CD4-positive, alpha-beta T cell (primary cell): ENCODE measurements around the gene DOCK9. TPM values are rescaled to one million over a fixed set of nuclear protein-coding genes. Genes with fewer than 3 reads are reported as not detected.

Source experiments
- ATAC-seq: fragments of 200-7000 bp; cut with Tn5 transposase; one replicate; pipeline ENCODE4 v1.10.0; 2022; ENCODE audit warnings: mild to moderate bottlenecking; ENCODE audit not compliant: poor library complexity
- CTCF ChIA-PET: fragments of 350-600 bp; sonication (Branson Sonifier 250); formaldehyde crosslinking; loops from one replicate; lab custom pipeline; 2021; ENCODE audit warnings: antibody characterized with exemption, inconsistent platforms; lab: Charles Lee
- POLR2A ChIA-PET: fragments of 350-600 bp; sonication (Branson Sonifier 250); formaldehyde crosslinking; loops from one replicate; lab custom pipeline; 2021; ENCODE audit warnings: antibody characterized with exemption, inconsistent platforms; lab: Charles Lee
- DNase-seq, 14 experiments: peaks; one replicate each; pipeline ENCODE4 v3.0.0-alpha.2; 2013 to 2020; ENCODE audit warnings: mixed read lengths in 2 of 14
- H3K27ac ChIP-seq, 2 donors: one replicate each; pipeline versions ENCODE4 v1.5.1 to v1.7.0; 2013; ENCODE audit warnings: low read length in 2 of 2, low read depth in 1 of 2, mild to moderate bottlenecking in 1 of 2
- H3K27me3 ChIP-seq, 2 experiments: 1 replicate in 1 of 2; 2 replicates in 1 of 2; pipeline versions ENCODE4 v1.6.1 to v1.7.0; 2013; ENCODE audit warnings: low read length in 2 of 2, control low read depth in 1 of 2, mild to moderate bottlenecking in 1 of 2, moderate library complexity in 1 of 2; ENCODE audit not compliant: insufficient read depth in 2 of 2, control insufficient read depth in 1 of 2
- H3K36me3 ChIP-seq: one replicate; pipeline ENCODE4 v1.6.1; 2013; ENCODE audit warnings: low read length, control low read depth; ENCODE audit not compliant: insufficient read depth
- H3K4me1 ChIP-seq: one replicate; pipeline ENCODE4 v1.6.1; 2013; ENCODE audit warnings: low read length, control low read depth; ENCODE audit not compliant: insufficient read depth
- H3K4me3 ChIP-seq: one replicate; pipeline ENCODE4 v1.5.1; 2013; ENCODE audit warnings: mild to moderate bottlenecking, low read length, moderate library complexity
- H3K9me3 ChIP-seq, 2 experiments: 1 replicate in 1 of 2; 2 replicates in 1 of 2; pipeline versions ENCODE4 v1.6.1 to v1.7.0; 2013; ENCODE audit warnings: low read length in 2 of 2, mild to moderate bottlenecking in 2 of 2, control low read depth in 1 of 2, moderate library complexity in 1 of 2; ENCODE audit not compliant: control insufficient read depth in 1 of 2, insufficient read depth in 1 of 2
- H3K27ac Mint-ChIP-seq: one replicate; pipeline ENCODE4 v1.8.0; 2020; ENCODE audit warnings: mixed read lengths
- H3K27me3 Mint-ChIP-seq: one replicate; pipeline ENCODE4 v1.8.0; 2021; ENCODE audit warnings: mixed read lengths
- H3K36me3 Mint-ChIP-seq: one replicate; pipeline ENCODE4 v1.8.0; 2021; ENCODE audit warnings: low read depth, mixed read lengths
- H3K4me1 Mint-ChIP-seq: one replicate; pipeline ENCODE4 v1.8.0; 2021; ENCODE audit warnings: low read depth, mixed read lengths
- H3K4me3 Mint-ChIP-seq: one replicate; pipeline ENCODE4 v1.8.0; 2020; ENCODE audit warnings: mild to moderate bottlenecking, mixed read lengths
- H3K9me3 Mint-ChIP-seq: one replicate; pipeline ENCODE4 v1.8.0; 2020; ENCODE audit warnings: mixed read lengths
- CTCF ChIP-seq: fragments of 200-600 bp; IDR thresholded peaks from one replicate; pipeline ENCODE4 v1.8.0; 2022; ENCODE audit warnings: antibody characterized with exemption, mild to moderate bottlenecking
- intact Hi-C, 2 experiments: fragments of 100-400 bp; cut with DNase I in 1 of 2; cut with micrococcal nuclease in 1 of 2; formaldehyde crosslinking; loops; one replicate each; pipeline versions ENCODE4 v1.15.1 to v1.9.0; 2023 to 2025; cut with DNase I, micrococcal nuclease
- total RNA-seq, 174 experiments: library from RNA in 2 of 174; stranded (reverse) in 2 of 174; gene quantifications; one replicate each; pipeline ENCODE4 v1.2.3 and lab custom pipeline; 2021 to 2026

The DOCK9 gene
- total RNA-seq, 2 experiments from 2014 or later: 76.3 to 79.3 TPM

- ChIA-PET CTCF (no interaction called here), POLR2A (no interaction called here)
- peaks cover 16% of the 10 kb centered on the region for H3K27me3 Mint-ChIP-seq
- Histone ChIP-seq H3K36me3 (no peaks in the 10 kb centered on the region), H3K27ac (no peak overlapping the region), H3K4me3 (no peak overlapping the region), H3K4me1 (no peaks in the 10 kb centered on the region), H3K9me3 (peaks cover 0 to 6% of the 10 kb centered on the region in 2 experiments), H3K27me3 (peaks cover 0 to 2% of the 10 kb centered on the region in 2 experiments)
- ATAC-seq (no peak), DNase-seq (no peak)
- no peak overlapping the region for H3K27ac Mint-ChIP-seq
- TF ChIP-seq CTCF: no peak
- no peak overlapping the region for H3K4me3 Mint-ChIP-seq
- no peaks in the 10 kb centered on the region for H3K36me3 Mint-ChIP-seq
- H3K4me1 Mint-ChIP-seq: no peaks in the 10 kb centered on the region
- intact Hi-C loops: no loop called here
- peaks cover 2% of the 10 kb centered on the region for H3K9me3 Mint-ChIP-seq
These were observed 204.9 kb downstream of the DOCK9 start for GRCh38 chr13:98772794-98773452.

GRCh38 chr13:98771838-98772611 lies 205.8 kb downstream of the DOCK9 start:
- Mint-ChIP-seq H3K27ac (no peak overlapping the region), H3K36me3 (no peaks in the 10 kb centered on the region), H3K9me3 (peaks cover 2% of the 10 kb centered on the region), H3K4me3 (no peak overlapping the region), H3K27me3 (peaks cover 14% of the 10 kb centered on the region), H3K4me1 (no peaks in the 10 kb centered on the region)
- H3K4me1 ChIP-seq: no peaks in the 10 kb centered on the region
- H3K27me3 ChIP-seq: peaks cover 0 to 2% of the 10 kb centered on the region in 2 experiments
- peaks cover 0 to 10% of the 10 kb centered on the region in 2 experiments for H3K9me3 ChIP-seq
- intact Hi-C loops: no loop called here
- TF ChIP-seq CTCF: no peak
- ATAC-seq (no peak), DNase-seq (no peak)
- no peak overlapping the region for H3K4me3 ChIP-seq
- no peaks in the 10 kb centered on the region for H3K36me3 ChIP-seq
- ChIA-PET POLR2A (no interaction called here), CTCF (no interaction called here)
- H3K27ac ChIP-seq: no peak overlapping the region

- TF ChIP-seq CTCF: no peak
- H3K9me3 Mint-ChIP-seq: peaks cover 2% of the 10 kb centered on the region
- no peaks in the 10 kb centered on the region for H3K4me1 Mint-ChIP-seq
- H3K27me3 Mint-ChIP-seq: peaks cover 18% of the 10 kb centered on the region
- ChIA-PET CTCF (no interaction called here), POLR2A (no interaction called here)
- Histone ChIP-seq H3K9me3 (peaks cover 0 to 10% of the 10 kb centered on the region in 2 experiments), H3K27ac (no peak overlapping the region), H3K4me3 (no peak overlapping the region), H3K27me3 (peaks cover 0 to 2% of the 10 kb centered on the region in 2 experiments), H3K36me3 (no peaks in the 10 kb centered on the region), H3K4me1 (no peaks in the 10 kb centered on the region)
- ATAC-seq (no peak), DNase-seq (no peak)
- intact Hi-C loops: no loop called here
- H3K4me3 Mint-ChIP-seq: no peak overlapping the region
- H3K27ac Mint-ChIP-seq: no peak overlapping the region
- no peaks in the 10 kb centered on the region for H3K36me3 Mint-ChIP-seq
These were observed 208.1 kb downstream of the DOCK9 start for GRCh38 chr13:98769736-98770135.
